Stimulated activated CD8-positive, alpha-beta memory T cell treated with anti-CD3 and anti-CD28 coated beads, Interleukin-4, amount 100 ng/mL, for 1 hour (primary cell): ENCODE data around the gene IL5RA.

Experiments
- DNase-seq, 2 donors: peaks; one replicate each; pipeline ENCODE4 v3.0.0-alpha.2; 2020; ENCODE audit warnings: low read depth in 2 of 2, low spot score in 1 of 2

Gene IL5RA

GRCh38 chr3:3107858-3108257 is 2.3 kb downstream of the IL5RA start:
- DNase-seq, result no peak

DNA sequence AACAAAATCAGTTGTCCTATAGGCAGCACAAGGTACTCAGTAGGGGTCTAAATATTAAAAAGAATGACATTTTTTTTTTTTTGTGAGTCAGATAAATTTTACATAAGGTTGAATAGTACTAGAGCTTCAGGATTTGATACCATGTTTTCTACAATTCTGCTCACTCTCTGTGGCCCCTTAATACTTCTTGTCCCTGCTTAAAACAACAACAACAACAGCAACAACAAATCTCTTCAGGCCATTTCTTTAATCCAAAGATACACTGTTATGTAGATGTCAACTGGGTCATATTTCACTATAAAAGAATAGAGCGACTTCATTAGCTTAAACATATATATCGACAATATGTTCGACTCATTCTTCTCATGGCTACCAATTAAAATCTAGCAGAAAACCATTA is 3.0 kb downstream of the IL5RA start:
- DNase-seq, result no peak

- no peak for DNase-seq
These were observed 4.4 kb downstream of the IL5RA start for GRCh38 chr3:3105815-3106214.

DNA sequence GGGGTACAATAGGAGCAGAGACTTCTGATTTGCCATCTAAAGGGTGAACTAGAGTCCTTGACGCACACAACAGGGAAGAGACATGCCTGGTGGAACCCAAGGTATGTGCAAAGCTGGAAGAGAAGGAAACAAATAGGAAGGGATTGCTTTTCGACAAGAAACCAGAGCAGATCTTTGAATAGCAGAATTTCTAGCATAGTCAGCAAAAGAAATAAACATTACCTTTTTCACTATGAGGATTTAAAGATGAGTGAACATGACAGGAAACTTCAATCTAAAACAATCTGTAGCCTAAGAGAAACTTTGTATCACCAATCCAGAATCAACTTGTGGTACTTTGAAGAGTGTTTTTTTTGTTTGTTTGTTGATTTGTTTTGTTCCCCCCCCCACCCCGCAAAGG is 4.9 kb downstream of the IL5RA start:
- DNase-seq, result no peak

DNA sequence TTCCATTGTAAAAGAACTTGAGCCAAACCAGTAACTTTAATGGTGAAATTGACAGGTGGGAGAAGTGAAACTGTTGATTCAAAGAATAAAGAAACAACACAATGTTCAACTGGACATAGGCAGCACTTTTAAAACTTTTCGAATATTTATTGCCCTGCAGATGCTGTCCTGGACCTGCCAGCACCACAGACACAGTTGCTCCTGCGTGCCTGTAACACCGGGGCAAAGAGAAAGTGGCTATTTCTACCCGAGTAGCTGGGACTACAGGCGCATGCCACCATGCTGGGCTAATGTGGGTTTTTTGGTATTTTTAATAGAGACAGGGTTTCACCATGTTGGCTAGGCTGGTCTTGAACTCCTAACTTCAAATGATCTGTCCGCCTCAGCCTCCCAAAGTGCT is 7.4 kb downstream of the IL5RA start:
- DNase-seq, result no peak

DNA sequence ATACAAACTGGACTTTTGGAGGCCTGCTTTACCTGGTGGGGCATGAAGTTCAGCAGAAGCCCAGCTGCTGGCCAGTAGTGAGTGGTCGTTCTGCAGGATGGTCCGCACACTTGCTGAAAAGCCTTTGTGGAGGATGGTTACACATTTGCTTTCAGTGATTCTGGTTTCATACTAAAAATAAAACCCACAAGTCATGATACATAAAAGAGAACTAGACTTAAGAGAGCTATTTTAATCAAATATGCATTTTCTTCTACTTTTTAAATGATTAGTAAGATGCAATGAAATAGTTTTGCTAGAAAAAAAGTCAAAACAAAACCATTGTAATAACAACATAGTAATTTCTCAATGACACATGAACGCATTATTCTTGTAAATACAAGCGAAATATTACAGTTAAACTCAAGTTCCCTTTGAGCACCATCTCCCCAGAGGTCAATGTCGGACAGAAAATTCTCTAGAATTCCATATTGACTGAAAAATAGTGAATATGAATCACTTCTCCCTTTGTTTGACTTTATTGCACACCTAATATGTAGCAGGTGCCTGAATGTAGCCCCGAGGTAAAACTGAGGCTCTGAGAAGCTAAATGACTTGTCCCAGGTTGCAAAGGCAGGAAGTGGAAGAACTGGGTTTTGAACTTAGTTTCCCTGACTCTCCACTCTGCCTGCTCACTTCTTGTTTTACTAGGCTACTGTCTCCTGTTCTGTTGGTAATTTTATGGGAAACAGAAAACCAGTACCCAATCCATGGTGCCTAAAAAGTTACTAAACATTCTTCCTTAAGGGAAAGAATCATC is 8.3 kb downstream of the IL5RA start:
- DNase-seq, result no peak

DNA sequence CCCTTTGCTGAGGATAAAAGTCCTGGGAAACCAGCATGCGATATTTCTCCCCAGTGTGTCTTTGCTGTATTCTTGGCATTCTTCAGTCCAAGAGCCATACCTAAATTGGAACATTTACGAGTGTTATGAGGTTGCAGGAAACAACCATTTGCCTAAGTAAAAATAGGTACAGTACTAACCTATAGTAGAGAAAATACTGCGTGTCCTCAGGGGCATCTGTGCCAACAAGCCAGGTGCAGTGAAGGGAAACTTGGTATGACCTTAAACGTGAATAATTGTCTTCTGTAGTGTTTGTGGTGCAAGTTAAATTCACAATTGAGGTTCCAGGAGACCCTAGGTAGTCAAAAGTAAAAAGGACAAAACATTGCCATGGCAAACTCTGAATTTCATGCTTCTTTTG is 12.2 kb downstream of the IL5RA start:
- DNase-seq, result no peak

DNA sequence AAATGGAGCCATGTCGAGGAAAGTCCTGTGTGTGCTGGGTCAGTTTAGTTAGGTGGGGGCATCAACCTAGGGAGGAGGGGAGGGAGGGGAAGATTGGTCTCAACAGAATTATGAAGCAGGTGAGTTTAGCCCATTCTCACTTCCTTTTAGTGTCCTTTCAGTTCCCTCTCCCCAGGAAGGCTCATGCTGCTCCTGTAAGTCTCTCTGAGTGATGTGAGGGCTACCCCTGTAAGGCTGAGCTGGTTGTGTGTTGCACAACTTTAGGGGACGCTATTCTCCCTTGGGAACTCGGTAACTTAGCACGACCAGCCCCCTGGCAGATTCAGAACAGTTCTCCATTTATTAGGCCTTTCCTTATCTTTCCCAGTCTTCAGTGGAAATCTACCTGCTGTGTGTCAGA is 21.2 kb downstream of the IL5RA start:
- no peak for DNase-seq

DNA sequence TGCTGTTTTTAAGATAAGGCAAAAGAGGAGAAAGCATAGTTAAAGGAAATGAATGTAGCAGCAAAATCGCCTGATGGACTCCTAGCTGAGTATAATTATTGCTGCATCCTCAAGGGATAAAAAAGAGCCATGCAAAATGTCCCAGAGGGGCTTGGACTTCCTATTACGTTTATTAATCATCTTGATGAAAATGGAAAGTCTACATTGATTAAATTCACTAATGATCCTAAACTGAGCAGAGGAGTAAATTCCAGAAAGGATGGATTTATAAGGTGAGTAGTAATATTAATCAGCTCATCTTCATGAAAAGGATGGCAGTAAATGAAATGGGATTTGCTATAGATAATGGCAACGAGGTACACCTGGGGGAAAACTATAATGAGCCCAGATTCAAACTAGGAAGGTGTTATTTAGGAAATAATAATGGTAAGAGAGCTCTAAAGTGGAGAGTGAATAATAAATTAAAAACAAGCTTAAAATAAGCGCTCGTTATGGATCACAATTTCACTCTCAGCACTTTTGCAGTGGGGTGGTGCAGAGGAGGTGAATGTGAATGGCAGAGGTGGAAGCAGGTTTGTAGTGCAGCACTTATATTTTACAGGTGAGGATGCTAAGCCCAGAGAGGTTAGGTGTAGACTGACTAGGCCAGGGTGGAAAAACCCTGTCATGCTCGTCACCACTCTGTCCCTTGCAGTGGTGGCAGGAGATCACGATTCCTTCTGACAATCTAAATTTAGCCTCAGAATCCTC is 22.3 kb downstream of the IL5RA start:
- no peak for DNase-seq

GRCh38 chr3:3087279-3087678 is 22.9 kb downstream of the IL5RA start:
- no peak for DNase-seq

DNA sequence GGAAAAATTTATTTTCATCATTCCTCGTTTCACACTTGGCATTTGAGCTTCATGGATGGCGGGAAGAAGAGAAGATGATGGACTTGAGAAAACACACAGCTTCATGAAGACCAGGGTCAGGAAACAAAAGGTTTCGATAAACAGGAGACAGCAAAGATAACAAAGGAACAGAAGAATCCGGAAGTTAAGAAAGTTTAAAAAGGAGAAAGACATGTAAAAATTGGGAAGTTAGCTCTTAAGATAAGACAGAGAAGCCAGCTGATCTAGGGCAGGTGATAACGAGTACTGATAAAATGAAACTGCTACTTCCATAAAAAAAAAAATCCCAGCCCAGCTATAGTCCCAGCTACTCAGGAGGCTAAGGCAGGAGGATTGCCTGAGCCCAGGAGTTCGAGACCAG is 23.9 kb downstream of the IL5RA start:
- no peak for DNase-seq

GRCh38 chr3:3085782-3086181 is 24.4 kb downstream of the IL5RA start:
- DNase-seq, result no peak

- DNase-seq, result no peak
These were observed 25.3 kb downstream of the IL5RA start for GRCh38 chr3:3084890-3085289.

GRCh38 chr3:3082234-3082924 is 27.8 kb downstream of the IL5RA start:
- no peak for DNase-seq

DNA sequence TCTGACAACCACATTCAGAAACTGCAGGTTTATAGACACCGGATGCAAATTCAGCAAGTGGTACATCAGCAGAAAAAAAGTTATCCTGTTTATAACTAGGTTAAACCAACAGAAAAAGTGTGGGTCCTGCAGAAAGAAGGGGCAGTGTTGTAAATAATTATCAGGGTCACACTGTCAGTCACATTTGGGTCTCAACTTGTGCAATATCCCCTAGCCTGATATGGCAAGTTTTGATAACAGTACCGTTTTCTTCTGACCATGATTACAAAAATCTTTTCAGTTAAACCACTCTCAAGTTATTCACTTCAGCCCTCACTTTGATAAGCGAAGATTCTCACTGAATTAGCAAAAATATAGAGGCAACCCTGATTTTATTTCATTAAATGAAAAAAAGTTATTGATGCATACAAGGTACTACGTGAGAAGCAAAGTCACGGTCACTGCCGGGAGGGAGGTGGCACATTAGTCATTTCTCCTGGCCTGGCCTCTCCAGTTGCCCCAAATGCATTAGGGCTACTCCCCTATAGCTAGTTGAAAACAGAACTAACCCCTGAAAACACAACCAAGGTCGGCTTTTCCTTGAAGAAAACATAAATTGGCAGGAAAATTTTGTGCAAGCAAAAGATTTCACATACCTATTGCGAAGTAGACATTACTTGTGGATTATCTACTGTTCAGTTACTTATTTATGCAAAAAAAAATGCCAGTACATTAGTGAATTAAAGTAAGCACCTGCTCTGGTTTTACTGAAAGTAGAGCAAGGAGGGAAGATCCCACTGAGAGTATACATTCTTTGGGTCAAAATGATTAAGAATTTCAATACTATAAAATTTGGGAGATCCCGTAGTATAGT is 28.6 kb downstream of the IL5RA start:
- no peak for DNase-seq

DNA sequence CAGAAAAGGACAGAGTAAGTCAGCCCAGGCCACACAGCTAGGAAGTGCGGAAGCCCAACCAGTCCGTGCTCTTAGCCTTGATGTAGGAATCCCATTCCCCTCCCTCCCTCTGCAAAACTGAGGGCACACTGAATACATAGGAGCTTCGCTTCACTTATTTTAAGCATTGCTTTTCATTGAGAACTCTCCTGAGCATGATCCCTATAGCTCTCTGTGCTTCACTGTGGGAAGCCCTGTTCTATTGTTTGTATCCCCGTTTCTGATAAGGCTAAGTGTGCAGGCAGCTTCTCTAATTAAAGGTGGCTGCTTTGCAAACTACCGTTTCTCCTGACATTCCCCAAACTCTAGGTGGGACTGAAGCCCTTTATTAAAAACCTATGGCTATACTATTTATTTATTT is 29.9 kb downstream of the IL5RA start:
- DNase-seq, result no peak

GRCh38 chr3:3074551-3075257 is 35.5 kb downstream of the IL5RA start:
- DNase-seq, result no peak

DNA sequence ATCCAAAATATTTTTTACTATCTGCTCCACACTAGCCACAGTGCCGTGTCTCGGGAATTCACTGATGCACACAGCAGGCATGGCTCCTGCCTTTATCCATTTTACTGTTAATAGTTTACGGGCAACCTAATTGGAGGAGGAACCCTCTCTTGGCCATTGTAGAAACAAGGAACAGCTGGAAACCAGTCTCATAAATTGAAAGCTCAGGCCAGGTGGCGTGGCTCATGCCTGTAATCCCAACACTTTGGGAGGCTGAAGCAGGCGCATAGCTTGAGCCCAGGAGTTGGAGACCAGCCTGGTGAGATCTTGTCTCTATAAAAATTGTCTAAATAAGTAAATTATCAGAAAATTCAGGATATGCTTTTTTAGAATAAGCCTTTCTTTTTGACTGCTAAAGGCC is 39.0 kb downstream of the IL5RA start:
- no peak for DNase-seq

- DNase-seq, result no peak
These were observed 40.5 kb downstream of the IL5RA start for GRCh38 chr3:3069723-3070122.

- DNase-seq, result no peak
These were observed 41.8 kb downstream of the IL5RA start for GRCh38 chr3:3068358-3068881.
